Right forelimb (tissue), 1 donor: Measurements from ENCODE around the gene GPR176.

Experiments used
- DNase-seq: peaks from one replicate; pipeline ENCODE4 v3.0.0-alpha.2; 2018

Gene GPR176

GRCh38 chr15:39801641-39802309 lies 118.3 kb downstream of the GPR176 start:
- DNase-seq, result no peak

GRCh38 chr15:39799552-39800011 lies 120.5 kb downstream of the GPR176 start:
- DNase-seq, result no peak

- DNase-seq, result no peak
Measured at GRCh38 chr15:39798382-39798781, 121.7 kb downstream of the GPR176 start.

GRCh38 chr15:39797407-39797806 lies 122.7 kb downstream of the GPR176 start:
- DNase-seq, result no peak

- no peak for DNase-seq
Measured at GRCh38 chr15:39796601-39797000, 123.5 kb downstream of the GPR176 start.

GRCh38 chr15:39795486-39795885 lies 124.6 kb downstream of the GPR176 start:
- DNase-seq, result no peak

- DNase-seq, result no peak
Measured at GRCh38 chr15:39794954-39795353, 125.1 kb downstream of the GPR176 start.

DNA sequence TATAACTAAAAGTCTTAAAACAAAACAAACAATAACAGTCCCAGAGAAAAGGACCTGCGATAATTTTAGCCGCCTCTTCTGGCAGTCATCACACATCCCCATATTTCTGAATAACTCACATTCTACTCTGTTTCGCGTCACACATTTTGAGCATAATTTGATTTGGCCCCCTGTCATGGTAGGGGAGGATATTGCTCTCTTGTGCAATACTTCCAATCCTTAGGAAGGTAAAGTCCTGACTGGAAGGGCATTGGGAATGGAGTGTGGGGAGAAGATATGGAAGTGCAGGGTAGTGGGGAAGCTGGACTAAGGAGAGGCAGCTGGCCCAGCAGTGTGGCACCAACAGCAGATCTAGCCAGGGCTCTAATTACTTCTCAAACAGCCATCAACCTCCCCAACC lies 126.1 kb downstream of the GPR176 start:
- DNase-seq, result no peak

DNA sequence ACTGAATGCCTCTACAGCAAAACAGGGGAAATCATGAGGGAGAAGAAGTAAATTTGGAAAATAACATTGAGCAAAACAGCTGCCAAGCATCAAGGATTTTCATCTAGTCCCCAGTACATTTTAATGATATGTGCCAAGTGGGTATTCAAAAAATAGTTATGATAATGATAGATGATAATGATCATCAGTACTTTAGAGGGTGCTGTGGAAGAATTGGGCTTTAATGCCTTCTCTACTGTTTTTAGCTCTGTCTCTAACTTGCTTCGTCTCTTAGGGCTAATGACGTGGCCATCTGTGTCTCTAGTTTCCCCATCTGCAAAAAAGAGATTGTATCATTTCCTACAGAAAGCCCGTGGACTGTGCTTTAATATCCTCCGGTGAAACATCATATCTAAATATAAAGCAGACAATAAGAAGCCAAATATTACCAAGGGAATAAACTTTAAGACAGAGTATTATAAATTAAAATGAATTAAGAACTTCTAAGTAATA lies 127.2 kb downstream of the GPR176 start:
- no peak for DNase-seq

GRCh38 chr15:39792025-39792843 lies 127.8 kb downstream of the GPR176 start:
- no peak for DNase-seq

DNA sequence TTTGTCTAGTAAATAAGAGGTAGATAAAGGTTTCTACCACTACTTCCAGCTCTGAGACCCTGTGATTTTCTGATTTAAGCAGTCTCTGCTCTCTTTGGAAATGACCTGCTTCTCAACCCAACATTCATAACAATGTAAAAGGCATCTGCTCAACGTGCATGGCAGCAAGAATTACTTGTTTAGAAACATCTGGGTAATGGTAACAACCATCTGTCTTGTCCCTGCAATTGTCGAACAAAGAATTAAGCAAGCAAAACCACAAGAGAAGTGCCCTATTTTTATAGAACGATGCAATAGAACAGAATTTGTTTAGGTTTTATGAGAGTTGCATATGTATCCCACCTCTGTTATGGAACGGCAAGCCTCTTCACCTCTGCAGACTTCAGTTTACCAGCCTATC lies 130.3 kb downstream of the GPR176 start:
- no peak for DNase-seq

DNA sequence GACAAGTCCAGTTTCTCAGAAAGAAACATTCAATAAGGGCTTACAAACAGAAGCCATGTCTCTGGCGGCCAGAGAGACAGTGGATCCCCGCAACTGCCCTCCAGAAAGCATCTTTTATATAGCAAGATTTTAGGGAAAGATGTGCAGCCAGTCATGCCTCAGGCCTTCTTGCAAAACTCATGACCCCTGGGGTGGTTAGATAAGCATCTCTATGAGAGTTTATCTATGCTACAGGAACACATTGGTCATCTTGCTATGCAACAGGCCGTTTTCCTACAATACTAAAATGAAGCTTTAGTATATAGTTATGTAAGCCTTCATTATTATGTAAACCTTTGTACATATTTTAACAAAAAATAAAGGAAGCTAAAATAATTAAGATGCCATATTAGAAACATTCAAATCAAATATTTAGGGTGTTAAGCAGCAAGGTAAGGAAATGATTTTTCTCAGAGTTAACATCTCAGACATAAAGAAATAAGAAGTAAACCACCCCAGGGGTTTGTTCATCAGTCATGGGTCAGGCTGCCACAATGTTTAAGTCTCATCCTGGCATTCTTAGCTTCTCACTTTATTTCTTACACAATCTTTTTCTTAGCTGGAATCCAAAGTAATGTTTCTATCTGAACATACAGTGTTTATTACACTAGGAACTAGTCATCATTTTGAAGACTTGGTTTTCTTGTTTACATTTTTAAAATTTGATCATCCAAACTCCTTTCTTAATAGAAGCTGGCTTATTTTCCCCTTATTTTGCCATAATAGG lies 131.1 kb downstream of the GPR176 start:
- DNase-seq, result no peak

GRCh38 chr15:39788108-39788507 lies 132.0 kb downstream of the GPR176 start:
- no peak for DNase-seq

- no peak for DNase-seq
Measured at GRCh38 chr15:39787479-39787878, 132.6 kb downstream of the GPR176 start.

GRCh38 chr15:39786447-39787056 lies 133.5 kb downstream of the GPR176 start:
- DNase-seq, result no peak

DNA sequence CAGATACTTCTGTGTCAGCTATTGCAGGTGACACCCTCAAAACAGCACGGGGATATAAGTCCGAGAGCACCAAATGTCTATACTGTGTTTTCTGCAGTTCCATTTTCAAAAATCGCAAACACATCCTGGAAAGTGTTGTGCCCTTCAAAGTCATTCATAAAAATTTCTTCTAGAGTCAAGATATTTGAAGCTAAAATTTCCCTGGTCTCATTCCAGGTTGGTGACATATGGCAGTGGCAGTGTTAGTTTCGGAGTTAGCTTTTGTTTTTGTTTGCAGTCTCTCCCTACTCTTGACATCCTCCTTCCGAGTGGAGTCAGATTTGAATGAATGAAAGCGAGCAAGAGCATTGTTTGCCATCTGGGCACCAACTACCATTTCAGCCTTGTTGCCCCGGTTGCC lies 134.2 kb downstream of the GPR176 start:
- no peak for DNase-seq

GRCh38 chr15:39785139-39785538 lies 134.9 kb downstream of the GPR176 start:
- no peak for DNase-seq

- DNase-seq, result no peak
Measured at GRCh38 chr15:39784638-39785037, 135.4 kb downstream of the GPR176 start.

DNA sequence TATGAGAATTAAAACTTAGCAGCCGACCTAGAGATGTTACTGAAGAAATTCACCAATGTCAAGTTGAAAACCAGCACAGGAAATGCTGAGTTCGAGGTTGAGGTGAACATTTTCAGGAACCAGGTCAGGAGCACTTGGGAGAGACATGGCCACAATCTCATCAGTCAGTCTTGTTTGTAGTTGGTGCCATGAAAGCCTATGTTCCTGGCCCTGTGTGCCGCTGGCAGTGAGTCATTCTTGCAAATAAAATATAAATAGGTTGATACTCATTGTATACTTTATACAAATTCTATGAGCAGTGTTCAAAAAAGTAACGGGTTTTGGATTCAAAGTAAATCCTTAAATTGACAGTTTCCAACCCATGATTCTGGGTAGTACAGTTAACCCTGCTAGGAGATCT lies 135.9 kb downstream of the GPR176 start:
- DNase-seq, result no peak

GRCh38 chr15:39783244-39783820 lies 136.7 kb downstream of the GPR176 start:
- no peak for DNase-seq

- DNase-seq, result peak; percentile 99
Measured at GRCh38 chr15:39782441-39783138, 137.5 kb downstream of the GPR176 start, which contains the start of gene FSIP1. TSS of gene FSIP1 (minus strand) at chr15:39782841. CDS start at chr15:39776524, 6,317 bp downstream.

DNA sequence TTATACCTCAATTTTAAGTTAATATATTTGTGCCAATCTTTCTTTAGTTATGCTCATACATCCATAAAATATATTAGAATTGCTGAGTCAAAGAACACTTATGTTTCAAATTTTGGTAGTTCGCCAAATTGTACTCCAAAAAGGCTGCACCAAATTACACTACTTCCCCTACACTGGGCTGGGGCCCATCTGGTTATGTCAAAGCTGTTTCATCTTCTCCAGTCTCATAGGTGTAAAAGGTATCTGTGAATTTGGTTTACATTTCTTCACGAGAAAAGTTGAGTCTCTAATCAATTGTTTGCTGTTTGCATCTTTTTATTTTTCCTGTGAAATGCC lies 138.1 kb downstream of the GPR176 start:
- DNase-seq, result no peak
